WTC11 (cell line): ENCODE results near the gene SIT1. TPM values are rescaled to one million over a fixed set of nuclear protein-coding genes. Genes with fewer than 3 reads are reported as not detected.

Experiments
- ATAC-seq: fragments of 200-7000 bp; cut with Tn5 transposase; 2 replicates; pipeline ENCODE4 v1.10.0; 2021; ENCODE audit warnings: mild to moderate bottlenecking, moderate library complexity
- CTCF ChIA-PET: fragments of 300-600 bp; sonication (Branson Sonifier 250); formaldehyde crosslinking; loops from one replicate; lab custom pipeline; 2021; ENCODE audit warnings: antibody characterized with exemption; lab: Charles Lee
- POLR2A ChIA-PET: fragments of 350-600 bp; sonication (Branson Sonifier 250); formaldehyde crosslinking; loops from one replicate; lab custom pipeline; 2021; ENCODE audit warnings: antibody characterized with exemption; lab: Charles Lee
- DNase-seq: peaks from one replicate; pipeline ENCODE4 v3.0.0; 2021; ENCODE audit warnings: low spot score
- H3K27ac Mint-ChIP-seq: 2 replicates; pipeline ENCODE4 v1.8.0; 2021; ENCODE audit warnings: mixed read lengths
- H3K27me3 Mint-ChIP-seq: 2 replicates; pipeline ENCODE4 v1.8.0; 2021; ENCODE audit warnings: low read depth, mild to moderate bottlenecking, moderate library complexity, mixed read lengths
- H3K36me3 Mint-ChIP-seq: 2 replicates; pipeline ENCODE4 v1.8.0; 2021; ENCODE audit warnings: mixed read lengths
- H3K4me1 Mint-ChIP-seq: 2 replicates; pipeline ENCODE4 v1.8.0; 2022; ENCODE audit warnings: mixed read lengths
- H3K4me3 Mint-ChIP-seq: 2 replicates; pipeline ENCODE4 v1.8.0; 2021; ENCODE audit warnings: mild to moderate bottlenecking, moderate library complexity, mixed read lengths
- H3K9me3 Mint-ChIP-seq: 2 replicates; pipeline ENCODE4 v1.8.0; 2021; ENCODE audit warnings: mixed read lengths
- ARID4B ChIP-seq: sonication (generic); formaldehyde crosslinking; IDR thresholded peaks from 2 replicates; pipeline ENCODE4 v1.8.0; 2023; ENCODE audit warnings: missing genetic modification reagents, mild to moderate bottlenecking, borderline replicate concordance
- ESRRA ChIP-seq: sonication (generic); formaldehyde crosslinking; IDR thresholded peaks from 2 replicates; pipeline ENCODE4 v1.8.1; 2022; ENCODE audit warnings: mild to moderate bottlenecking, missing genetic modification reagents, borderline replicate concordance
- MYBL2 ChIP-seq: sonication (generic); formaldehyde crosslinking; IDR thresholded peaks from 2 replicates; pipeline ENCODE4 v1.8.1; 2023; ENCODE audit warnings: mild to moderate bottlenecking, moderate library complexity, missing genetic modification reagents
- PRDM15 ChIP-seq: sonication (generic); formaldehyde crosslinking; IDR thresholded peaks from 2 replicates; pipeline ENCODE4 v1.8.0; 2022; ENCODE audit warnings: missing genetic modification reagents
- USF1 ChIP-seq: sonication (generic); formaldehyde crosslinking; IDR thresholded peaks from 2 replicates; pipeline ENCODE4 v1.8.0; 2022; ENCODE audit warnings: mild to moderate bottlenecking, missing genetic modification reagents
- ZBTB21 ChIP-seq: sonication (generic); formaldehyde crosslinking; IDR thresholded peaks from 2 replicates; pipeline ENCODE4 v1.8.1; 2023; ENCODE audit warnings: mild to moderate bottlenecking, missing genetic modification reagents, borderline replicate concordance
- ZNF121 ChIP-seq: sonication (generic); formaldehyde crosslinking; IDR thresholded peaks from 2 replicates; pipeline ENCODE4 v1.8.0; 2023; ENCODE audit warnings: missing genetic modification reagents
- ZNF263 ChIP-seq: sonication (generic); formaldehyde crosslinking; IDR thresholded peaks from 2 replicates; pipeline ENCODE4 v1.8.1; 2022; ENCODE audit warnings: low read depth, mild to moderate bottlenecking, moderate library complexity, missing genetic modification reagents
- ZNF423 ChIP-seq: fragments of 250-450 bp; sonication (Bioruptor Pico); IDR thresholded peaks from 2 replicates; pipeline ENCODE4 v2.1.2; 2022; ENCODE audit warnings: mild to moderate bottlenecking, moderate library complexity
- ZNF512 ChIP-seq: sonication (generic); formaldehyde crosslinking; IDR thresholded peaks from 2 replicates; pipeline ENCODE4 v1.8.1; 2022; ENCODE audit warnings: missing genetic modification reagents, borderline replicate concordance
- total RNA-seq: library from RNA; stranded (reverse); gene quantifications from 3 replicates; pipeline ENCODE4 v1.2.3, GENCODE V29; 2021
- TF ChIP-seq, protein P1 (sequence below): sonication (generic); formaldehyde crosslinking; IDR thresholded peaks from 2 replicates; pipeline ENCODE4 v1.8.1; 2022; ENCODE audit warnings: low read depth, missing genetic modification reagents, borderline replicate concordance
- TF ChIP-seq, protein P2 (sequence below): sonication (generic); formaldehyde crosslinking; IDR thresholded peaks from 2 replicates; pipeline ENCODE4 v1.8.1; 2022; ENCODE audit warnings: mild to moderate bottlenecking, missing genetic modification reagents, moderate library complexity, borderline replicate concordance
- TF ChIP-seq, protein P3 (sequence below): fragments of 250-450 bp; sonication (Bioruptor Pico); IDR thresholded peaks from 2 replicates; pipeline ENCODE4 v2.1.2; 2022; ENCODE audit warnings: mild to moderate bottlenecking, moderate library complexity

Gene SIT1
- total RNA-seq, 1 experiment from 2014 or later = 4.1 TPM

DNA sequence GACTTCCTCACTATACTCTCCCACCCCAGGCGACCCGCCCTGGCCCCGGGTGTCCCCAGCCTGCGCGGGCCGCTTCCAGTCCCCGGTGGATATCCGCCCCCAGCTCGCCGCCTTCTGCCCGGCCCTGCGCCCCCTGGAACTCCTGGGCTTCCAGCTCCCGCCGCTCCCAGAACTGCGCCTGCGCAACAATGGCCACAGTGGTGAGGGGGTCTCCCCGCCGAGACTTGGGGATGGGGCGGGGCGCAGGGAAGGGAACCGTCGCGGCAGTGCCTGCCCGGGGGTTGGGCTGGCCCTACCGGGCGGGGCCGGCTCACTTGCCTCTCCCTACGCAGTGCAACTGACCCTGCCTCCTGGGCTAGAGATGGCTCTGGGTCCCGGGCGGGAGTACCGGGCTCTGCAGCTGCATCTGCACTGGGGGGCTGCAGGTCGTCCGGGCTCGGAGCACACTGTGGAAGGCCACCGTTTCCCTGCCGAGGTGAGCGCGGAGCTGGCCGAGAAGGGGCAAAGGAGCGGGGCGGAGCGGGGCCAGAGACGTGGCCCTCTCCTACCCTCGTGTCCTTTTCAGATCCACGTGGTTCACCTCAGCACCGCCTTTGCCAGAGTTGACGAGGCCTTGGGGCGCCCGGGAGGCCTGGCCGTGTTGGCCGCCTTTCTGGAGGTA is 25.1 kb upstream of the SIT1 start (continued):
- TF ChIP-seq ZNF512 (no peak), ZNF423 (CRISPR knock-in tag) (no peak), MYBL2 (CRISPR knock-in tag) (no peak; the same call in 1 of the 2 replicates), ZNF263 (CRISPR knock-in tag) (0 out of 2 replicates have a peak, but pooled peaks have one; percentile 17), PRDM15 (CRISPR knock-in tag) (peak; percentile 27; the same call in 1 of the 2 replicates), USF1 (CRISPR knock-in tag) (peak; percentile 69), ZBTB21 (CRISPR knock-in tag) (no peak; the same call in 1 of the 2 replicates), ZNF121 (CRISPR knock-in tag) (no peak)
- TF ChIP-seq, protein P1, sequence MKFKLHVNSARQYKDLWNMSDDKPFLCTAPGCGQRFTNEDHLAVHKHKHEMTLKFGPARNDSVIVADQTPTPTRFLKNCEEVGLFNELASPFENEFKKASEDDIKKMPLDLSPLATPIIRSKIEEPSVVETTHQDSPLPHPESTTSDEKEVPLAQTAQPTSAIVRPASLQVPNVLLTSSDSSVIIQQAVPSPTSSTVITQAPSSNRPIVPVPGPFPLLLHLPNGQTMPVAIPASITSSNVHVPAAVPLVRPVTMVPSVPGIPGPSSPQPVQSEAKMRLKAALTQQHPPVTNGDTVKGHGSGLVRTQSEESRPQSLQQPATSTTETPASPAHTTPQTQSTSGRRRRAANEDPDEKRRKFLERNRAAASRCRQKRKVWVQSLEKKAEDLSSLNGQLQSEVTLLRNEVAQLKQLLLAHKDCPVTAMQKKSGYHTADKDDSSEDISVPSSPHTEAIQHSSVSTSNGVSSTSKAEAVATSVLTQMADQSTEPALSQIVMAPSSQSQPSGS (CRISPR knock-in tag) = no peak
- TF ChIP-seq, protein P2, sequence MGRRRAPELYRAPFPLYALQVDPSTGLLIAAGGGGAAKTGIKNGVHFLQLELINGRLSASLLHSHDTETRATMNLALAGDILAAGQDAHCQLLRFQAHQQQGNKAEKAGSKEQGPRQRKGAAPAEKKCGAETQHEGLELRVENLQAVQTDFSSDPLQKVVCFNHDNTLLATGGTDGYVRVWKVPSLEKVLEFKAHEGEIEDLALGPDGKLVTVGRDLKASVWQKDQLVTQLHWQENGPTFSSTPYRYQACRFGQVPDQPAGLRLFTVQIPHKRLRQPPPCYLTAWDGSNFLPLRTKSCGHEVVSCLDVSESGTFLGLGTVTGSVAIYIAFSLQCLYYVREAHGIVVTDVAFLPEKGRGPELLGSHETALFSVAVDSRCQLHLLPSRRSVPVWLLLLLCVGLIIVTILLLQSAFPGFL (CRISPR knock-in tag) = no peak
- TF ChIP-seq, protein P3, sequence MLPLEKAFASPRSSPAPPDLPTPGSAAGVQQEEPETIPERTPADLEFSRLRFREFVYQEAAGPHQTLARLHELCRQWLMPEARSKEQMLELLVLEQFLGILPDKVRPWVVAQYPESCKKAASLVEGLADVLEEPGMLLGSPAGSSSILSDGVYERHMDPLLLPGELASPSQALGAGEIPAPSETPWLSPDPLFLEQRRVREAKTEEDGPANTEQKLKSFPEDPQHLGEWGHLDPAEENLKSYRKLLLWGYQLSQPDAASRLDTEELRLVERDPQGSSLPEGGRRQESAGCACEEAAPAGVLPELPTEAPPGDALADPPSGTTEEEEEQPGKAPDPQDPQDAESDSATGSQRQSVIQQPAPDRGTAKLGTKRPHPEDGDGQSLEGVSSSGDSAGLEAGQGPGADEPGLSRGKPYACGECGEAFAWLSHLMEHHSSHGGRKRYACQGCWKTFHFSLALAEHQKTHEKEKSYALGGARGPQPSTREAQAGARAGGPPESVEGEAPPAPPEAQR (CRISPR knock-in tag) = no peak

DNA sequence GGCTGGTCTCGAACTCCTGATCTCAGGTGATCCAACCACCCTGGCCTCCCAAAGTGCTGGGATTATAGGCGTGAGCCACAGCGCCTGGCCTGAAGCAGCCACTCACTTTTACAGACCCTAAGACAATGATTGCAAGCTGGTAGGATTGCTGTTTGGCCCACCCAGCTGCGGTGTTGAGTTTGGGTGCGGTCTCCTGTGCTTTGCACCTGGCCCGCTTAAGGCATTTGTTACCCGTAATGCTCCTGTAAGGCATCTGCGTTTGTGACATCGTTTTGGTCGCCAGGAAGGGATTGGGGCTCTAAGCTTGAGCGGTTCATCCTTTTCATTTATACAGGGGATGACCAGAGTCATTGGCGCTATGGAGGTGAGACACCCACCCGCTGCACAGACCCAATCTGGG is 24.5 kb upstream of the SIT1 start:
- Mint-ChIP-seq H3K36me3 (no peaks in the 10 kb centered on the region), H3K4me3 (peak overlapping the region; percentile 69), H3K27ac (no peak overlapping the region), H3K27me3 (peaks cover 30% of the 10 kb centered on the region), H3K4me1 (peaks cover 9% of the 10 kb centered on the region), H3K9me3 (no peaks in the 10 kb centered on the region)
- ATAC-seq = peak; percentile 12
- TF ChIP-seq ARID4B (CRISPR knock-in tag) (0 out of 2 replicates have a peak, but pooled peaks have one; percentile 19), ESRRA (no peak)
- ChIA-PET POLR2A (interaction anchor here (0.9 to 2.2 kb wide), 8 partner anchors 10 to 75 kb away, joined by 3 to 21 read pairs (median 5); partner anchors contain the start of genes ARHGEF39, CCDC107, CREB3 and RMRP), CTCF (interaction anchor here (0.5 to 4.5 kb wide), 22 partner anchors 10 to 982 kb away, joined by 3 to 41 read pairs (median 6); partner anchors contain the start of genes ARHGEF39, CCDC107, RMRP and TPM2)
- DNase-seq = peak; percentile 35
